NCI-H460 (cell line): ENCODE measurements around the gene CMTM4. TPM values are rescaled to one million over a fixed set of nuclear protein-coding genes. Genes with fewer than 3 reads are reported as not detected.
A peak's percentile ranks its signal among the peaks of the same experiment; 100 is the strongest.
"Not testable (repeated sequence)": the region's sequence is repeated elsewhere in the genome, so short reads cannot be mapped to it uniquely, and the experiment has no call there.

ENCODE experiments used
- DNase-seq: peaks from one replicate; pipeline ENCODE4 v3.0.0-alpha.2; 2016; ENCODE audit warnings: low read depth; ENCODE audit errors: extremely low read depth
- total RNA-seq: library from RNA; depleted of rRNA; stranded (reverse); fragments of >200 nt; shearing (Covaris generic); gene quantifications from 2 replicates; pipeline ENCODE4 v1.2.3, GENCODE V29; 2014

Gene CMTM4
- total RNA-seq, 1 experiment from 2014 or later: 64.5 TPM

DNA sequence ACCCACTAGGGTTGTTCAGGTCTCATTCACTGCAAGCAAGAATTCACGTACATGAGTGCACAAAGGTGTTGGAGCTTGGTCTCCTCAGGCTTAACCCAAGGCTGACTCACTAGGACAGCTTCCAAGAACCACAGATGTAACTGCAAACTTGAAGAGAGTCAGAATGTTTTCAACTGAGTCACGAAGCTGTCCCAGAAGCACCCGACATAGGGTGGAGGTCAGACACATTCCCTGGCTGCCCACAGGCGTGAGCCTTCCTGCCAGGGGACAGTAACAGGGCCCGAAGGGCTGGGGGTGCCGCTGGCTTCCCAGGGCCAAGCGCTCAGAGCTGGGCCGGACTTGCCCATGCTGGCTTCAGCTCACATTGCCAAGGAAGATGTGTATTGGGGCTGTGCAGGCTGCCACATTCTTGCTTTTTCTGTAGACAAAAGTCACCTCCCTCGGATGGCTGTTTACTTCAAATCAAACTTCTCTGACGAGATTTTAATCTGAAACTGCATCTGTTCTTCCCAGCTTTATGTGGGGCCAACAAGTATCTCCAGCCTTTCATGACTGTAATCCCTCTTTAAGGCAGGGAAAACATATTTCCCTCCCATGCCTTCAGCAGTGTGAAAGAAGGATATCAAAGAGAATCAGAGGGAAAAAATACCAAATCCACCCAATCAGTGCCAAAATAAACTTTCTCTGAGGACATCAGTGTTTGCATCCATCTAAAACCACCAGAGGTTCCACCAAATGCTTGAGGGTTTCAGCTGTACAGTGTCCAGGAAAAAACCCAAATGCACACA lies 77.8 kb downstream of the CMTM4 start:
- no peak for DNase-seq

DNA sequence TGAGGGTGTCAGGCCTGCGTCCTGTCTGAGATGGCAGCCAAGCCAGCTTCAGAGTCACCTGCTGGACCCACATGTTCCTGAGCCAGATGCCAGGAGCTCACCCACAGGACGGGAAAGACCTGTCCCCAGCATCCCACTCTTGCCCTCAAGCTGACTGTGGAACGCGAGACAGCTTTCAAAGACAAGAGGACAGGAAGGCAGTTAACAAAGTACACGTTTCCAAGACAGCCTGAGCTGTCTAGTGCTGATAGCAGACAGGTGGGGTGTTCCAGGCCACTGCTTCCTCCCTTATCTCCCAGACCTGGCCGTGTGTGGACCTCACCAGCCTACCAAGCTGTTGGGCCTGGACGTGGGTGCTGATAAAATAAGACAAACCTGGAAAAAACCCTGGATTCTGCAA lies 78.8 kb downstream of the CMTM4 start:
- DNase-seq: no peak

- DNase-seq: no peak
These were observed 79.5 kb downstream of the CMTM4 start for GRCh38 chr16:66617010-66617434.

DNA sequence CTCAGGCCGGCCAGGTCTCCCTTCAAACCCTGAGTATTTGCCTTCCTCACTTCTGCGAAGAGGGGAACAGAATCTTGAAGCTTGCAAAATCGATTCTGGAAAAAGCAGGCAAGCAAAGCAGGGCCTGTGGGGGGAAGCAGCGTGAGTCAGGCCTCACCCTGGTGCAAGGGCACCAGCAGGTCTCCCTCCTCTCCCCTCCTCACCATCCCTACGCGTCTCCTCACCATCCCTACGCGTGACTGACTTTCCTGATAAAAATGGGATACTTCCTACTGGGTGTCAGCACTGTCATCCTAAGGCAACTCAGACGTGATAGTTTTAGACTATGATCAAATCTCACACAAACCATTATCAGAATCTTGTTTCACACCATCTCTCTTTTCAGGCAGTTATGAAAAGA lies 80.0 kb downstream of the CMTM4 start:
- no peak for DNase-seq

DNA sequence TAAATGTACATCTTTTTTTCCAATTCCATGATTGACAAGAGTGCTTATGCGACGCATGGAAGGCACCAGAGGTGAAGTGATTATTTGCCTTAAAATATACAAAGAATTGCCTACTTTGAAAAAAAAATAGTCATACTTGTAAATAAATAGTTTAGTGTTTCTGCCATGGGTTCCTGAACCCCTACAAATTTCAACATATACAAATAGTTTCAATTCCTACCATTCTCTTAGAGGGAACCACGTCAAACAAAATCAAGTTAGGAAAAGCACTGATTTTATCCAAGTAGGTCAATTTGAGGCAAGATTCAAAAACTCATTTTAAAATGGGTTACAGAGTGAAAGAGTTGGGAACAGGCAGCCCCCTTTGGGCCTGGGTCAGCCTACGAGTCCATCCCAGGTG lies 80.4 kb downstream of the CMTM4 start:
- no peak for DNase-seq

DNA sequence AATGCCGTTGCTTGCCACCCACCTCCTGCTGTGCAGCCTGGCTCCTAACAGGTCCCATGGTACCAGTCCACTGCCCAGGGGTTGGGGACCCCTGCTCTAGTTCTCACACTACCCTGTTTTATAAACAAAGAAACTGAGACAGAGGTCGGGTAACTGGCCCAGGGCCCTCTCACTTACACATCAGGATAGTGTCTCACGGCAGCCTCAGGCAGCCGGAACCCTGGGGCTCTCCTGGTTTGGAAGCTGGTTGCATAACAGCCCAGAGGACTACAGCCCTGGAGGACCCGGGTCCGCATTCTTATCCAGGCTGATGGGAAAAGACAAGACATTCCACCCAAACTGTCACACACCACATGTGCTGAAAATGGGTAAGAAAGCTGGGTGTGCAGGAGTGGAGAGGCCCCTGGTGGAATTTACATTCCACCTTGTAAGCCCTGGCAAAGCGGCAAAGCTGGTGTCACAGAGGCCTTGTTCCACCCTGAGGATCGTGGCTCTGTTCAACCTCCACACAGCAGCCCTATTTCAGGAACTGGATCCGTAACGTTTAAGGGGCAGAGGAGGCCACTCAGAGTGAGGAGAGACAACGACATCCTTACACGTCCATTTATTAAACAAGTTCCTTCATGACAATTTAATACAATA lies 82.3 kb downstream of the CMTM4 start:
- no peak for DNase-seq

- no peak for DNase-seq
These were observed 84.1 kb downstream of the CMTM4 start for GRCh38 chr16:66612422-66612821.

GRCh38 chr16:66611911-66612310 lies 84.6 kb downstream of the CMTM4 start:
- not testable (repeated sequence) for DNase-seq

GRCh38 chr16:66610111-66610820 lies 86.3 kb downstream of the CMTM4 start:
- no peak for DNase-seq

GRCh38 chr16:66609139-66609510 lies 87.4 kb downstream of the CMTM4 start:
- no peak for DNase-seq

- DNase-seq: peak; percentile 79
These were observed 88.1 kb downstream of the CMTM4 start for GRCh38 chr16:66608241-66609138.

- no peak for DNase-seq
These were observed 90.4 kb downstream of the CMTM4 start for GRCh38 chr16:66605979-66606751.

DNA sequence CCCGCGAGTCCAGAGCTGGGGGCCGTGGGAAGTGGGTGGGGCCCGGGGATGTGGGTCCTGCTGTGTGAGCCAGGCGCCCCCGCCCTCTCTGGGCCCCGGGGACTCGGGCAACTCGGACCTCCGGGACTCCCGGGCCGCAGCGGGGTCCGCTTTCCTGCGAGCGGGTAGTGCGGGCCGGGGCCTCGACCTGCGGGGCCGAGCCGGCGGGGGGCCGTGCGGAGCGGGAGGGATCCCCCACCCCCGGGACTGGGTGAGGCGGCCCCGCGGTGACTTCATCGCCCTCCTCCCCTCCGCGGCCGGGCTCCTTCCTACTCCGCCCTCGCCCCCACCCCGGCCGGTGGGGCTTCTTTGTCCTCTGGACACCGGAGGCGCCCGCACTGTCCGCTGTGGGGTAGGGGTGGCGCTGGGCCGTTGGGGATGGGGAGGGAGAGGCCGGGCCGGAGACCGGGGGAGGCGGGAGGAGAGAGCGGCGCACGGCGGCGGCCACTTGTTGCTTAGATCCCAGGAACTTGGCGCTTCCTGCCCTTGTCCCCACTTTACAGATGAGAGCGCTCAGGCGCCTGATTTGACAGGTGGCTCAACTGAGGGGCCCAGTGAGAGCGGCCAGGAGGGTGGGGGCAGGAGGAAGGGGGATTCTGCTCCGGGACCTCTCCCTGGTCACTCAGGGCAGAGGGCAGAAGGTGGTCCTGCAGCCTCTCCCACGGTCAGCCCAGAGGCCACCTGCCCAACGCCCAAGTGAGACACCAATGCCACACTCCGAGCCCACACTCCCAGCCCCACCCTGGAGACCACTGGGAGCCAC lies 91.2 kb downstream of the CMTM4 start:
- no peak for DNase-seq

DNA sequence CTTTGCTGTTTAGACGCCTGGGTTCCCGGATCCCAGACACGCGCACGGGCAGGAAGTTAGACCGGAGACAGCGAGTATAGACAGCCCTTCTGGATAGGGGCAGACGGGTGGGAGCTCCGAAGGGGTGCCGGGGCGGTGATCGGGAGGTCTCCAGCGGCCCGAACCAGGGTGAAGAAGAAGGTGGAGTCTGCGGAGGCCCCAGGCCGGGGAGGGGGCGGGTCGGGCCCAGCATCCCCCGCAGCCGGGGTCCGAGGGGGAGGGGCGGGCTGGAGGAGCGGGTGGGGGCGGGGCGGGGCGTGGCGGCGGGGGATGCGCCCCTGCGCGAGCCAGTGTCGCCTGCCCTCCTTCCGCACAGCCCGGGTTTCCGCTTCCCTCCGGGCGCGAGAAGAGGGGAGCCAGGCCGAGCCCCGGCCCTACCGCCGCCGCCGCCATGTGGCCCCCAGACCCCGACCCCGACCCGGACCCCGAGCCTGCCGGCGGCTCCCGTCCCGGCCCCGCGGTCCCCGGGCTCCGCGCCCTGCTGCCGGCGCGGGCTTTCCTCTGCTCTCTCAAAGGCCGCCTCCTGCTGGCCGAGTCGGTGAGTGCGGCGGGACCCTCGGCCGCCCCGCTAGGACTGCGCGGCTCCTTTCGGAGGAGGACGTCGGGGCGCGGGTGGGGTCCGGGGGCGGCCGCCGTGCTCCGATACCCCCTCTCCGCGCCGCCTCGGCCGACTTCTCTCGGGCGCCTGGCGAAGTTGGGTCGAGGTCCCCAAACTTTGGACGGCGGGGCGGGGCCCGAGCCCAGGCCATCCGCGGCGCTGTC lies 92.0 kb downstream of the CMTM4 start, which contains the start of gene CMTM3:
TSS of gene CMTM3 (plus strand) at position 329 of the 801 bp plus-strand sequence. CDS start at position 431, 102 bp downstream.
- peak; percentile 46 for DNase-seq

DNA sequence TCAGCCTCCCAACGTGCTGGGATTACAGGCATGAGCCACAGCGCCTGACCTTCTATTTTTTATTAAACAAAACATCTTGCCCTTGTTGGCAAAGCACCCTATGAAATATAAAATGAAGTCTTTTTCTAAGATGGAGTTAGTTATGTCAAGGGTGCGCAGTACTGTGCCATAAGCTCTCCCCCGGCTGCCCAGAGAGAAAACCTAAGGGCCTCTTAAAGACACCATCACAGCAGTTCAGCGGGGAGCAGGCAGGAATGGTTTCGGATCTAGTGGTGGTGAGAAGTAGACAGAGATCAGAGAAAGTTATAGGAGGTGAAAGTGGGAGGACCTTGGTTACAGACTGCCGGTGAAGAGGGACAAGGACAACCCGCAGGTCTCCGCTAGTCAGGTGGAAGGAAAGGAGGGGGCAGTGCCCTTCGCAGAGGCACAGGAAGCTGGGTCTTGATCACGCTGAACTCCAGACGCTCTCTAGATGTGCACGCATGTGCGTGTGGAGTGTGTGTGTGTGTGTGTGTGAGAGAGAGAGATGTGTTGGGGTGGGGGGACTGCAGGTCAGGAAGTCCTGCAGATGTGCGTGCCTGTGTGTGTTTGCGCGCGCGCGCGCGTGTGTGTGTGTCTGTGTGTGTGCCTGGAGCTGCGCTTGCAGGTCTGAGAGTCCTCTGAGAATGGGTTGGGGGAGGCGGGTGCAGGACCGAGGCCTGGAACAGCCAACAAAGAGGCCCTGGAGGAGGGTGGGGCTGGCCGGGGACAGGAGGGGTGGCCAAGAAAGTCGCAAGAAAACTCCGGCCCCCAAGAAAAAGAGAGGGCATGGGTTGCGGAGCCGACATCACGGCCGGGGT lies 92.8 kb downstream of the CMTM4 start:
- DNase-seq: no peak

DNA sequence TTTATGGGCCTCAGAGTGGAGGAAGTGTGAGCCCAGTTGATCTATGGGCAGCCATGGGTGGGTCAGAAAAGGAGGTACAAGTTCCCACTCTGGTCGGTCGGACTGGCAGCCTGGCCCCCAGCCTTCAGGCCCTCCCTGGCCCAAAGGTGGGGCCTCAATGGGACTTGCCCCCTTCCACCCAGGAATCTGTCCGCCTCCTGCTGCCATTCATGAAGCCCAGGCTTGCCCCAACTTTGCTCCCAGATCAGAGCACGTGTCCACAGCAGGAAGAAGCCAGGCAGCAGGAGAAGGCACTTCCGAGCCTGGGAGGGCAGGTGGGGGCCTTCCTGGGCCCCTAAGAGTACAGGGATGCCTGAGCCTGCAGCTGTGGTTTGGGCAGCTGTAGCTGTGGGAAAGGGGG lies 95.1 kb downstream of the CMTM4 start:
- no peak for DNase-seq

DNA sequence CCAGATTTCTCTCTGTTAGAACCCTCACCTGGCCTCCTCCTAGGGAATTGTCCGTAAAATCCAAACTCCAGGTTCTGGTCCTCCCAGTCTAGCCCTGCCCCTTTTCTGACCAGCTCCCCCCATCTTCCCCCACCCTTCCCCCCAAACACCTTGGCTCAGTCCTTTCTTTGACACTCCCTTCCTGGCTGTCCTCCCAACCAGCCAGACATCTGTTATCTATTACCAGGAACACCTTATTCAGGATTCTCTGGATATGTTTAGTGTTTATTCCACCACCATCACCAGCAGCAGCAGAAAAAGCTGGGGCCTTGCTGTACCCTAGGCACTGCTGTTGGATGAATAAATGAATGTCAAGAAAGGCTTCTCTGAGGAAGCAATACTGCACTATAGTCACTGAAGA lies 96.1 kb downstream of the CMTM4 start:
- DNase-seq: no peak
